Calu3 (cell line): ENCODE measurements around the gene UBXN4. TPM values are rescaled to one million over a fixed set of nuclear protein-coding genes. Genes with fewer than 3 reads are reported as not detected.

Experiments
- BruUV-seq: library from RNA; stranded (reverse); fragments of 400-500 nt; replicated peaks from 2 replicates; lab custom pipeline; 2021; lab: Mats Ljungman, UMichigan
- CTCF ChIA-PET: fragments of 300-600 bp; sonication (Branson Sonifier 250); formaldehyde crosslinking; loops from one replicate; lab custom pipeline; 2022; ENCODE audit warnings: antibody characterized with exemption; lab: Charles Lee
- DNase-seq: peaks from one replicate; pipeline ENCODE4 v3.0.0; 2022
- H3K27ac Mint-ChIP-seq: one replicate; pipeline ENCODE4 v1.8.0; 2022; ENCODE audit warnings: mixed read lengths; ENCODE audit not compliant: unreplicated experiment
- H3K27me3 Mint-ChIP-seq: one replicate; pipeline ENCODE4 v1.8.0; 2022; ENCODE audit warnings: mixed read lengths; ENCODE audit not compliant: unreplicated experiment
- H3K36me3 Mint-ChIP-seq: one replicate; pipeline ENCODE4 v1.8.0; 2022; ENCODE audit warnings: mild to moderate bottlenecking, moderate library complexity, mixed read lengths; ENCODE audit not compliant: insufficient read depth, unreplicated experiment
- H3K4me1 Mint-ChIP-seq: one replicate; pipeline ENCODE4 v1.8.0; 2022; ENCODE audit warnings: mild to moderate bottlenecking, low read depth, mixed read lengths; ENCODE audit not compliant: unreplicated experiment
- H3K4me3 Mint-ChIP-seq: one replicate; pipeline ENCODE4 v1.8.0; 2022; ENCODE audit warnings: mild to moderate bottlenecking, low read depth, moderate library complexity, mixed read lengths; ENCODE audit not compliant: unreplicated experiment
- H3K9me3 Mint-ChIP-seq: one replicate; pipeline ENCODE4 v1.8.0; 2022; ENCODE audit warnings: low read depth, mixed read lengths; ENCODE audit not compliant: unreplicated experiment
- intact Hi-C: fragments of 100-400 bp; cut with micrococcal nuclease; formaldehyde crosslinking; loops from one replicate; pipeline ENCODE4 v1.10.0; 2022; ENCODE audit not compliant: unreplicated experiment
- total RNA-seq: library from RNA; stranded (reverse); gene quantifications from 2 replicates; pipeline ENCODE4 v1.2.3, GENCODE V29; 2022
- TF ChIP-seq, protein P1 (sequence below): fragments of 200-600 bp; IDR thresholded peaks from one replicate; pipeline ENCODE4 v1.8.0; 2022; ENCODE audit warnings: antibody characterized with exemption; ENCODE audit not compliant: unreplicated experiment

Gene UBXN4
- total RNA-seq, 1 experiment from 2014 or later: 94.4 TPM

DNA sequence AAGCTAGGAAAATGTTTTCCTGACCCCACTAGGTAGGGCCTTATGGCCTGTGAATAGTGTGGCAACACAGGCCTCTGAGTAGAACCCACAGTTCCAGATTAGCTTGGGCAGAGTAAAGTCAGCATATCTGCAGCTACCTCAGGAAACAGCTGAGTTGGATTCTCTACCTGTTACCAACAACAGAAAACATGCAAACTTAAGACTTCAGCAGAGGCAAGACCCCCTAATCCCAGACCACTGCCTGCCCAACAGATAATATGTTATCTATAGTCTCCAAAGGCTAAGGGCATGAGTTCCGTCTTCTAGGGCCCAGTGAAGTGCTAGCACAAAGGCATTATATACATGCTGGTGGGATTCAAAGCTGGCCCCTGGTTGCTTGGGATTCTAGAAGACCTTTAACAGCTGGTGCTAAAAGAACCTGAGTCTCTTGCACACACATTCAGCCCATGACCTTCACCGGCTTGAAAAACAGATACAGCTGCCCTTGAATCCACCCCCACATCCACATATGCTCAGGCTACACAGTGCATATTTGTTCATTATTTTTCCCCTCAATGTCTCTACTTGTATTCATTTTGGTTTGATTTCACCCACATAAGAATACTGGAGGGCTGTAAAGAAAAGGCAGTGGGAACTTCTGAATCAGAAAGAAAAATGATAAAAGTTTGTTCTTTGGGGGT is 13.5 kb upstream of the UBXN4 start:
- no peaks in the 10 kb centered on the region for H3K9me3 Mint-ChIP-seq
- H3K4me3 Mint-ChIP-seq: no peak overlapping the region
- CTCF ChIA-PET: no interaction called here
- H3K27me3 Mint-ChIP-seq: no peaks in the 10 kb centered on the region
- intact Hi-C loops: no loop called here
- BruUV-seq: no TSS peak
- H3K4me1 Mint-ChIP-seq: no peaks in the 10 kb centered on the region
- peaks cover 8% of the 10 kb centered on the region for H3K36me3 Mint-ChIP-seq
- TF ChIP-seq, protein P1, sequence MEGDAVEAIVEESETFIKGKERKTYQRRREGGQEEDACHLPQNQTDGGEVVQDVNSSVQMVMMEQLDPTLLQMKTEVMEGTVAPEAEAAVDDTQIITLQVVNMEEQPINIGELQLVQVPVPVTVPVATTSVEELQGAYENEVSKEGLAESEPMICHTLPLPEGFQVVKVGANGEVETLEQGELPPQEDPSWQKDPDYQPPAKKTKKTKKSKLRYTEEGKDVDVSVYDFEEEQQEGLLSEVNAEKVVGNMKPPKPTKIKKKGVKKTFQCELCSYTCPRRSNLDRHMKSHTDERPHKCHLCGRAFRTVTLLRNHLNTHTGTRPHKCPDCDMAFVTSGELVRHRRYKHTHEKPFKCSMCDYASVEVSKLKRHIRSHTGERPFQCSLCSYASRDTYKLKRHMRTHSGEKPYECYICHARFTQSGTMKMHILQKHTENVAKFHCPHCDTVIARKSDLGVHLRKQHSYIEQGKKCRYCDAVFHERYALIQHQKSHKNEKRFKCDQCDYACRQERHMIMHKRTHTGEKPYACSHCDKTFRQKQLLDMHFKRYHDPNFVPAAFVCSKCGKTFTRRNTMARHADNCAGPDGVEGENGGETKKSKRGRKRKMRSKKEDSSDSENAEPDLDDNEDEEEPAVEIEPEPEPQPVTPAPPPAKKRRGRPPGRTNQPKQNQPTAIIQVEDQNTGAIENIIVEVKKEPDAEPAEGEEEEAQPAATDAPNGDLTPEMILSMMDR: no peak
- no peak overlapping the region for H3K27ac Mint-ChIP-seq
- DNase-seq: no peak

DNA sequence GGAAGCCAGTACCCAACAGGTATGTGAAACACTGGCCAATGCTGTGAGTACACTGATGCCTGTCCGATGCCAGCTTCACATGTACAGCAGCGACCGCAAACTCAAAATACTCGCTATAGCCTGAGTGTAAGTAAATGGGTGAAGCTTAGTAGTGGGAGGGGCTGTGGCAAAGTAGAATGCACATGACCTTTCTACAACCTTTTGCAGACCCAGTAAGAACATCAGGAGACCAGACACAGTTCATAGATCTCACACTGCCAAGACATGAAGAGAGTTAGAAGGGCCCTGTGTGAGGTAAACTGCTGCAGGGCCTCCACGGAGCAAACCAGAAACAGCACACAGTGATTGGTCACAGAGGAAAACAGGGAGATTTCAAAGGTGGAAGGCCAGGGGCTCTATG is 9.1 kb upstream of the UBXN4 start:
- DNase-seq: no peak
- Mint-ChIP-seq H3K36me3 (no peaks in the 10 kb centered on the region), H3K27me3 (no peaks in the 10 kb centered on the region), H3K27ac (no peak overlapping the region), H3K4me1 (no peaks in the 10 kb centered on the region), H3K4me3 (no peak overlapping the region), H3K9me3 (no peaks in the 10 kb centered on the region)
- TF ChIP-seq, protein P1: no peak
- BruUV-seq: no TSS peak
- intact Hi-C loops: no loop called here
- CTCF ChIA-PET: interaction anchor here (0.6 kb wide), 1 partner anchor 323 kb away, joined by 3 read pairs; no protein-coding TSS in a partner anchor

DNA sequence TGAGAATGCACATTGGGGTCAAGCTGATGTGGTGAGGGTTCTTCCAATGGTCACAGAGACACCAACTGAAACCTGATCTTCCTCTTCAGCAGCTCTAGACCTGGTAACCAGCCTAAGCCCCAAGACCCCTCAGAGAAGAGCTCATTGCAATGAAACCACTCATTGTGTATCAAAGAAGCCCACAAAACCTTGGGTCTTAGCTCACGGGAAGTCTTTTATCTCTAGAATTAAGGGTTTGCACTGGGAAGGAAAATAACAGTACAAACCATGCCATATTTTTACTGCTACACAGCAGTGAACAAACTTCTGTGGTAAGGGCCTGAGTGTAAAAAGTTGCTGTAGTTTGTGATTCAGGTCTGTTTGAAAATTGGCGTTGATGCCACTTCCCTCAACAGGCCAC is 8.6 kb upstream of the UBXN4 start:
- TF ChIP-seq, protein P1: no peak
- Mint-ChIP-seq H3K27ac (no peak overlapping the region), H3K27me3 (no peaks in the 10 kb centered on the region), H3K4me1 (no peaks in the 10 kb centered on the region), H3K9me3 (no peaks in the 10 kb centered on the region), H3K36me3 (no peaks in the 10 kb centered on the region), H3K4me3 (no peak overlapping the region)
- no peak for DNase-seq
- CTCF ChIA-PET: interaction anchor here (0.6 kb wide), 1 partner anchor 322 kb away, joined by 3 read pairs; no protein-coding TSS in a partner anchor
- BruUV-seq: no TSS peak
- intact Hi-C loops: no loop called here

DNA sequence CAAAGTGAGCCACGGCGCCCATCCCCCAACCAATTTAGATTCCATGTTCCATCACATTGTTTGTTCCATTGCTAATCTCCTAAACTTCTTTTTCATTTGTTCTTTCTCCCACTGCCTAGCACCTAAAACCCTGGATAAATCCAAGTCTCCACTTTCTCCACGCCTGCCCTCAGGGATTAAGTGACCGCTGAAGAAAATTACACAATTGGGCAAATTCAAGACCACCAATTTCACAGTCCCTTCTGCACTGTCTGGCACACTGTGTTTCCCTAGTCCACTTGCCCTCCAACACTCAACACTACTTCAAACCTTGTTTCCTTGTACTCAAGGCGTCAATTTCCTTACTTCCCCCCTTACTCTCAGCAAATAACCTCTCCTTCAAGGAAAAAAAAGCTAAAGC is 5.1 kb upstream of the UBXN4 start:
- Mint-ChIP-seq H3K27ac (no peak overlapping the region), H3K9me3 (no peaks in the 10 kb centered on the region), H3K4me1 (no peaks in the 10 kb centered on the region), H3K4me3 (no peak overlapping the region), H3K27me3 (no peaks in the 10 kb centered on the region), H3K36me3 (peaks cover 3% of the 10 kb centered on the region)
- BruUV-seq: no TSS peak
- TF ChIP-seq, protein P1: no peak
- no peak for DNase-seq
- CTCF ChIA-PET: no interaction called here
- intact Hi-C loops: no loop called here
